BLaER1 treated with 17β-estradiol and CSF1 and Interleukin-3, amounts not matched to agents 10 nM and 100 nM (cell line): ENCODE measurements around the gene ARHGEF17.

Experiments used
- H3K27ac ChIP-seq, 11 experiments: shearing (Covaris generic); formaldehyde crosslinking; 2 replicates each; pipeline ENCODE4 v1.8.1; 2022
- H3K27me3 ChIP-seq, 11 experiments: shearing (Covaris generic); formaldehyde crosslinking; 2 replicates each; pipeline ENCODE4 v1.8.1; 2022
- H3K36me3 ChIP-seq, 11 experiments: shearing (Covaris generic); formaldehyde crosslinking; 2 replicates each; pipeline ENCODE4 v1.8.1; 2022
- H3K4me1 ChIP-seq, 10 experiments: shearing (Covaris generic); formaldehyde crosslinking; 2 replicates each; pipeline ENCODE4 v1.8.1; 2022
- H3K4me2 ChIP-seq, 11 experiments: shearing (Covaris generic); formaldehyde crosslinking; 2 replicates each; pipeline ENCODE4 v1.8.1; 2022
- H3K4me3 ChIP-seq, 10 experiments: shearing (Covaris generic); formaldehyde crosslinking; 2 replicates each; pipeline ENCODE4 v1.8.1; 2022
- H3K9ac ChIP-seq, 11 experiments: shearing (Covaris generic); formaldehyde crosslinking; 2 replicates each; pipeline ENCODE4 v1.8.1; 2022
- H3K9me3 ChIP-seq, 11 experiments: shearing (Covaris generic); formaldehyde crosslinking; replicated peaks in 1 of 11; 2 replicates each; pipeline ENCODE4 v1.8.1; 2022
- H4K20me1 ChIP-seq, 11 experiments: shearing (Covaris generic); formaldehyde crosslinking; 2 replicates each; pipeline ENCODE4 v1.8.1; 2022
- Cebpa-rat ChIP-seq, 11 experiments: shearing (Covaris generic); IDR thresholded peaks; 2 replicates each; pipeline ENCODE4 v1.8.1; 2022

The ARHGEF17 gene

DNA sequence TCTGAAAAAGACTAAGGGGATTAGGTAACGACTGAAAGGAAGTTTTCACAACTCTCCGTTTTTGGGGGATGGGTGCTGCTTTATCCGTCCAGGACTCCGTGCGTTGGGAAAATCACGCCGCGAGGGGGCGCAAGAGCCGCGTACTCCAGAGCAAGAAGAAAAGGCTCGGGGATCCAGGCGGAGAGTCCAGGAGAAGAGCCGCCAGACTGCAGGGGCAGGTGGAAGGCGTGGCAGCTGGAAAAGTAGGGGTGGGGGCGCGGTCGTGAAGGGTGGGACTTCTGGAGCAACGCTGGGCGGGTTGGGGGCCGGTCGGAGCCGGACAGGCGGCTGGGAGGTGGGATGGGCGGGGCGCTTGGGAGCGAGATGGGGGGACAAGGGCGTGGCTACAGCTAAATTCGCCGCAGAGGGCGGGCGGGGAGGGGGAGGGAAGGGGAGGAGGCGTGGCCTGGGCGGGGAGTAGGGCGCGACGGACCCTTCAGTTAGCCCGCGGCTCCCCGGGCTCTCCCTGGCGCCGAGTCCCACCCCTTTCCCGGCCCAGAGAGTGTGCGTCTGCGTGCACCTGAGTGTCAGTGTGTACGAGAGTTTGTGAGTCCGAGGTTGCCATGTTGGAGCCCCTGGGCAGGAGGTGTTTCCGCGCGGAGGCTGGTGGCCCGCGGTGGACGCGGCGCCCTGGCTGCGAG lies 613 bp upstream of the ARHGEF17 start:
- Histone ChIP-seq H3K9me3 (no peaks in the 10 kb centered on the region), H3K9ac (peak overlapping the region; percentile 67 to 84 (median 79); a peak in 21 of 22 replicates), H4K20me1 (peaks cover 0 to 38% (median 10%) of the 10 kb centered on the region in 11 experiments; a peak in 9 of 22 replicates), H3K4me2 (peak overlapping the region; percentile 89 to 99 (median 98)), H3K4me3 (peak overlapping the region; percentile 64 to 79 (median 72)), H3K27me3 (peaks cover 23 to 34% (median 31%) of the 10 kb centered on the region in 11 experiments), H3K36me3 (no peaks in the 10 kb centered on the region), H3K27ac (peak overlapping the region in 10 of 11 experiments; percentile 47 to 89 (median 86); a peak in 19 of 22 replicates), H3K4me1 (peaks cover 27 to 64% (median 46%) of the 10 kb centered on the region in 10 experiments)
- TF ChIP-seq Cebpa-rat (IDR thresholded peaks at IDR 0.05) = peak in 6 of 11 experiments; percentile 41 to 80 (median 71); a peak in 10 of 22 replicates

- Histone ChIP-seq H3K4me2 (peak overlapping the region; percentile 89 to 99 (median 98)), H3K27me3 (peaks cover 23 to 34% (median 31%) of the 10 kb centered on the region in 11 experiments), H3K9ac (peak overlapping the region; percentile 66 to 83 (median 79); a peak in 21 of 22 replicates), H3K36me3 (no peaks in the 10 kb centered on the region), H3K4me3 (peak overlapping the region; percentile 64 to 79 (median 72)), H3K4me1 (peaks cover 44 to 82% (median 64%) of the 10 kb centered on the region in 10 experiments), H4K20me1 (peaks cover 0 to 42% (median 10%) of the 10 kb centered on the region in 11 experiments; a peak in 9 of 22 replicates), H3K27ac (peak overlapping the region in 10 of 11 experiments; percentile 60 to 86 (median 72); a peak in 20 of 22 replicates), H3K9me3 (no peaks in the 10 kb centered on the region)
- no peak for TF ChIP-seq Cebpa-rat (IDR thresholded peaks at IDR 0.05)
Measured at GRCh38 chr11:73308961-73309919, 1.2 kb downstream of the ARHGEF17 start.

GRCh38 chr11:73310076-73310475 lies 2.0 kb downstream of the ARHGEF17 start:
- peaks cover 0 to 42% (median 10%) of the 10 kb centered on the region in 11 experiments; a peak in 9 of 22 replicates for H4K20me1 ChIP-seq

GRCh38 chr11:73310661-73311393 lies 2.8 kb downstream of the ARHGEF17 start:
- peak overlapping the region in 7 of 11 experiments; percentile 54 to 99 (median 71); a peak in 8 of 22 replicates for H3K4me2 ChIP-seq
- peaks cover 0 to 42% (median 10%) of the 10 kb centered on the region in 11 experiments; a peak in 9 of 22 replicates for H4K20me1 ChIP-seq
- no peak for TF ChIP-seq Cebpa-rat (IDR thresholded peaks at IDR 0.05)
- no peak overlapping the region for H3K4me3 ChIP-seq
- no peak overlapping the region for H3K27ac ChIP-seq
- H3K9ac ChIP-seq = no peak overlapping the region
- peaks cover 53 to 90% (median 75%) of the 10 kb centered on the region in 10 experiments for H3K4me1 ChIP-seq
- H3K36me3 ChIP-seq = no peaks in the 10 kb centered on the region
- H3K27me3 ChIP-seq = peaks cover 23 to 34% (median 31%) of the 10 kb centered on the region in 11 experiments
- H3K9me3 ChIP-seq = no peaks in the 10 kb centered on the region

More at GRCh38 chr11:73310076-73310475, 2.0 kb downstream of the ARHGEF17 start:
- H3K4me2 ChIP-seq = peak overlapping the region in 8 of 11 experiments; percentile 89 to 99 (median 98); a peak in 13 of 22 replicates
- no peak overlapping the region for H3K4me3 ChIP-seq
- no peak overlapping the region for H3K9ac ChIP-seq
- no peaks in the 10 kb centered on the region for H3K9me3 ChIP-seq
- peaks cover 23 to 34% (median 31%) of the 10 kb centered on the region in 11 experiments for H3K27me3 ChIP-seq
- no peak for TF ChIP-seq Cebpa-rat (IDR thresholded peaks at IDR 0.05)
- H3K4me1 ChIP-seq = peaks cover 51 to 89% (median 72%) of the 10 kb centered on the region in 10 experiments
- H3K27ac ChIP-seq = no peak overlapping the region
- no peaks in the 10 kb centered on the region for H3K36me3 ChIP-seq

- no peaks in the 10 kb centered on the region for H3K36me3 ChIP-seq
- H3K9me3 ChIP-seq = no peaks in the 10 kb centered on the region
- H4K20me1 ChIP-seq = peaks cover 0 to 42% (median 10%) of the 10 kb centered on the region in 11 experiments; a peak in 9 of 22 replicates
- H3K27me3 ChIP-seq = peaks cover 23 to 34% (median 31%) of the 10 kb centered on the region in 11 experiments
- no peak for TF ChIP-seq Cebpa-rat (IDR thresholded peaks at IDR 0.05)
- no peak overlapping the region for H3K27ac ChIP-seq
- peak overlapping the region in 1 of 11 experiments; percentile 52; a peak in 1 of 22 replicates for H3K9ac ChIP-seq
- H3K4me1 ChIP-seq = peaks cover 48 to 88% (median 72%) of the 10 kb centered on the region in 10 experiments
- peak overlapping the region in 10 of 11 experiments; percentile 12 to 99 (median 68); a peak in 16 of 22 replicates for H3K4me2 ChIP-seq
- no peak overlapping the region for H3K4me3 ChIP-seq
Measured at GRCh38 chr11:73311394-73311869, 3.4 kb downstream of the ARHGEF17 start.

- Histone ChIP-seq H3K9ac (peak overlapping the region in 6 of 11 experiments; percentile 17 to 52 (median 42); a peak in 7 of 22 replicates), H3K4me2 (peak overlapping the region in 10 of 11 experiments; percentile 54 to 99 (median 70); a peak in 20 of 22 replicates), H3K27me3 (peaks cover 23 to 34% (median 31%) of the 10 kb centered on the region in 11 experiments), H4K20me1 (peaks cover 0 to 42% (median 10%) of the 10 kb centered on the region in 11 experiments; a peak in 9 of 22 replicates), H3K27ac (no peak overlapping the region), H3K36me3 (no peaks in the 10 kb centered on the region), H3K4me3 (no peak overlapping the region), H3K9me3 (no peaks in the 10 kb centered on the region), H3K4me1 (peaks cover 42 to 88% (median 72%) of the 10 kb centered on the region in 10 experiments)
- TF ChIP-seq Cebpa-rat (IDR thresholded peaks at IDR 0.05) = no peak
Measured at GRCh38 chr11:73312036-73312435, 4.0 kb downstream of the ARHGEF17 start.

DNA sequence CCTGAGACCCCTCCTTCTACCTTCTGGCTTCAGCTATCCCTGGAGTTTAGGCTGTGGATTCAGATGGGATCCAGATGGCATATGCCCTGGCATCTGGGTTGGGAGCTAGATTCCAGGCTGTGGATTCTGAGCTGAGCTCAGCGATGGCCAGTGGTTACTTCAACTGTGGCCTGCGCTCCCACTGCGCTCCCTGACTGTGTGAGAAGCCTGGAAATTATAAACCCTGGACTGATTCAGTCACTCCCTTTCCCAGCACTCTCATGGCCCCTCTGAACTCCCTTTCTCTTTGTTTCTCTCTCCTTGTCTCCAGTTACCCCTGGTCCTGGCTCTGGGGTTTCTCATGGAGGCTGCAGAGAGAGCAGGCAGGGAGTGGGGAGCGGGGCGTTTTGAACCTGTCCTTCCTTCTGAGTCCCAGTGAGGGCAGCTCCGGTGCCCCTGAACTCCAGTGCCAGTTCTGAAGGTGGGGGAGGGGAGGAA lies 4.8 kb downstream of the ARHGEF17 start:
- TF ChIP-seq Cebpa-rat (IDR thresholded peaks at IDR 0.05) = no peak
- H3K4me1 ChIP-seq = peaks cover 46 to 95% (median 79%) of the 10 kb centered on the region in 10 experiments
- H3K9me3 ChIP-seq = no peaks in the 10 kb centered on the region
- no peaks in the 10 kb centered on the region for H3K36me3 ChIP-seq
- 0 out of 20 replicates have a peak overlapping the region, but pooled peaks of 1 of the 10 experiments have one; percentile 3 for H3K4me3 ChIP-seq
- H3K27me3 ChIP-seq = peaks cover 21 to 32% (median 30%) of the 10 kb centered on the region in 11 experiments
- peak overlapping the region in 7 of 11 experiments; percentile 16 to 53 (median 40); a peak in 7 of 22 replicates for H3K27ac ChIP-seq
- H3K4me2 ChIP-seq = peak overlapping the region; percentile 54 to 99 (median 71)
- H3K9ac ChIP-seq = peak overlapping the region in 7 of 11 experiments; percentile 3 to 52 (median 41); a peak in 10 of 22 replicates
- H4K20me1 ChIP-seq = peaks cover 0 to 42% (median 10%) of the 10 kb centered on the region in 11 experiments; a peak in 9 of 22 replicates
